SK-MEL-5 (cell line): Measurements from ENCODE around the gene ASAH2B. TPM values are rescaled to one million over a fixed set of nuclear protein-coding genes. Genes with fewer than 3 reads are reported as not detected.
"Not testable (repeated sequence)": the region's sequence is repeated elsewhere in the genome, so short reads cannot be mapped to it uniquely, and the experiment has no call there.

Experiments
- DNase-seq: peaks from one replicate; pipeline ENCODE4 v3.0.0-alpha.2; 2016; ENCODE audit warnings: low read depth, low spot score
- in situ Hi-C: cut with HindIII; loops from 2 replicates; pipeline ENCODE4 v1.10.0; 2016; ENCODE audit warnings: low sequenced_read_pairs, high pct_unique_total_duplicates, low pct_unique_long_range_greater_than_20kb
- polyA plus RNA-seq, 2 experiments: library from polyadenylated mRNA; depleted of rRNA; stranded (reverse); fragments of >200 nt; gene quantifications; 2 replicates each; pipeline ENCODE4 v1.2.3, GENCODE V29; 2015
- total RNA-seq: library from RNA; depleted of rRNA; stranded (reverse); fragments of >200 nt; shearing (Covaris generic); gene quantifications from 2 replicates; pipeline ENCODE4 v1.2.3, GENCODE V29; 2014; rRNA removed

Gene ASAH2B
- total RNA-seq = 1.5 and 5.6 TPM in 2 replicates
- 1.7 and 3.3 TPM in 2 replicates for polyA plus RNA-seq (2015; cell fraction: cytosol; rRNA removed)
- polyA plus RNA-seq (2015; cell fraction: nucleus; rRNA removed) = 5.6 and 6.2 TPM in 2 replicates

- peak; percentile 59 for DNase-seq
- in situ Hi-C loops = no loop called here
Observed at GRCh38 chr10:50739618-50740292, at the start of gene ASAH2B. Gene ASAH2B, plus strand, starts transcription at chr10:50739936. Its CDS starts 5,195 bp downstream, at chr10:50745131.

- in situ Hi-C loops, DNase-seq: not testable (repeated sequence)
Observed at GRCh38 chr10:50697819-50698218, 41.9 kb upstream of the ASAH2B start.

GRCh38 chr10:50701947-50702346 is 37.8 kb upstream of the ASAH2B start:
- in situ Hi-C loops, DNase-seq: not testable (repeated sequence)

GRCh38 chr10:50702997-50703396 is 36.7 kb upstream of the ASAH2B start:
- DNase-seq, in situ Hi-C loops: not testable (repeated sequence)

- in situ Hi-C loops = not testable (repeated sequence)
Observed at GRCh38 chr10:50704436-50705079, 35.2 kb upstream of the ASAH2B start.

GRCh38 chr10:50706006-50706405 is 33.7 kb upstream of the ASAH2B start:
- DNase-seq, in situ Hi-C loops: not testable (repeated sequence)

More at GRCh38 chr10:50704436-50705079, 35.2 kb upstream of the ASAH2B start:
- not testable (repeated sequence) for DNase-seq

GRCh38 chr10:50710241-50710640 is 29.5 kb upstream of the ASAH2B start:
- in situ Hi-C loops, DNase-seq: not testable (repeated sequence)

- DNase-seq, in situ Hi-C loops: not testable (repeated sequence)
Observed at GRCh38 chr10:50723812-50724211, 15.9 kb upstream of the ASAH2B start.

- in situ Hi-C loops, DNase-seq: not testable (repeated sequence)
Observed at GRCh38 chr10:50728112-50728511, 11.6 kb upstream of the ASAH2B start.

GRCh38 chr10:50738987-50739617 is 634 bp upstream of the ASAH2B start:
- in situ Hi-C loops = not testable (repeated sequence)

GRCh38 chr10:50740293-50740648 is 535 bp downstream of the ASAH2B start:
- in situ Hi-C loops = no loop called here
- peak; percentile 34 for DNase-seq

More at GRCh38 chr10:50738987-50739617, 634 bp upstream of the ASAH2B start:
- DNase-seq = not testable (repeated sequence)

GRCh38 chr10:50742820-50743219 is 3.1 kb downstream of the ASAH2B start:
- DNase-seq, in situ Hi-C loops: not testable (repeated sequence)

GRCh38 chr10:50766774-50767513 is 27.2 kb downstream of the ASAH2B start:
- in situ Hi-C loops, DNase-seq: not testable (repeated sequence)

GRCh38 chr10:50772042-50772441 is 32.3 kb downstream of the ASAH2B start:
- DNase-seq, in situ Hi-C loops: not testable (repeated sequence)

GRCh38 chr10:50774868-50775267 is 35.1 kb downstream of the ASAH2B start:
- in situ Hi-C loops, DNase-seq: not testable (repeated sequence)

- in situ Hi-C loops = not testable (repeated sequence)
Observed at GRCh38 chr10:50780036-50780435, 40.3 kb downstream of the ASAH2B start.

GRCh38 chr10:50782017-50782416 is 42.3 kb downstream of the ASAH2B start:
- DNase-seq, in situ Hi-C loops: not testable (repeated sequence)

More at GRCh38 chr10:50780036-50780435, 40.3 kb downstream of the ASAH2B start:
- not testable (repeated sequence) for DNase-seq
